ENCODE data around the gene FBXO8. TPM values are rescaled to one million over a fixed set of nuclear protein-coding genes. Genes with fewer than 3 reads are reported as not detected.

The FBXO8 gene
- total RNA-seq, 1 experiment from 2014 or later, result 8.9 TPM

DNA sequence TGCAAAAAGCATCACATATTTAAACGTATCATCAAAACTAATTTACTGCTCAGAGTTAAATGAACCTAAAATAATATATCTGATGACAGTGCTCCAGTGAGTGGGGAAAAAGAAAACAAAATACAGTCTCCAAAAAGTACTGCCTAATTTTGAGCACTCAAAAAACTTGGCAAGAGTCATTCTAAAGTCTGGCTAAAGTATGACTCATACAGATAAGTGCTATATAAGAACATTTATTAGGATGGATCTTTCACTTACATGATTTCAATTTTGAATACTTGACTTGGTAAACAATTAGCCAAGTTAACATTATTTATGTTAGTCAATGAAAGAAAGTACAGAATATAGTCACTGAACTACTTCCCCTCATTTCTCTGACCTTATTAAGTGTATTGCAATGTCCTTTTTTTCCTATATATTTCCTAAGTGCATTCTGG, 27.2 kb downstream of the FBXO8 start:
- no peak for DNase-seq
- H2BK12ac ChIP-seq (ENCODE audit: insufficient read length, low read depth, low read length), result no peak overlapping the region
- H3K18ac ChIP-seq (ENCODE audit: insufficient read length, low read depth, low read length), result no peak overlapping the region
- Mint-ChIP-seq H3K4me3 (no peak overlapping the region), H3K27ac (no peak overlapping the region), H3K9me3 (no peaks in the 10 kb centered on the region), H3K27me3 (ENCODE audit: low read depth) (no peaks in the 10 kb centered on the region), H3K36me3 (ENCODE audit: insufficient read depth in 1 of 3, low read depth in 3 of 3) (no peaks in the 10 kb centered on the region), H3K4me1 (no peaks in the 10 kb centered on the region)
- H3K4ac ChIP-seq (ENCODE audit: low read depth, low read length), result no peak overlapping the region
- TF ChIP-seq CTCF (conservative IDR thresholded peaks at IDR 0.05), result no peak
- no peak overlapping the region for H2BK120ac ChIP-seq (ENCODE audit: low read depth, low read length, poor library complexity, severe bottlenecking)
- H3K79me2 ChIP-seq (ENCODE audit: insufficient read depth, low read length), result no peaks in the 10 kb centered on the region
- H4K20me1 ChIP-seq (ENCODE audit: control insufficient read depth, insufficient read depth, insufficient read length), result peaks cover 3% of the 10 kb centered on the region
- no peaks in the 10 kb centered on the region for H3K27me3 ChIP-seq (ENCODE audit: insufficient read depth, low read length)
- H2BK15ac ChIP-seq (ENCODE audit: low read depth, low read length), result no peak overlapping the region
- no peak overlapping the region for H2BK20ac ChIP-seq (ENCODE audit: low read depth, low read length, poor library complexity, severe bottlenecking)
- no peak overlapping the region for H4K5ac ChIP-seq (ENCODE audit: insufficient read length, low read depth, low read length)
- no peak overlapping the region for H3K56ac ChIP-seq (ENCODE audit: insufficient read length, low read depth, low read length)
- no peak overlapping the region for H2AK5ac ChIP-seq (ENCODE audit: insufficient read length, low read length)
- no peak overlapping the region for H4K8ac ChIP-seq (replicated peaks; ENCODE audit: insufficient read length, low read depth, low read length)
- no peak overlapping the region for H3K9ac ChIP-seq (ENCODE audit: extremely low read depth, insufficient read length, low read length)
- H3T11ph ChIP-seq (ENCODE audit: low read length), result no peak overlapping the region
- no peak overlapping the region for H3K27ac ChIP-seq (ENCODE audit: insufficient read length, low read depth, low read length)
- peaks cover 2% of the 10 kb centered on the region for H3K23me2 ChIP-seq (ENCODE audit: insufficient read length, low read depth, low read length, poor library complexity, severe bottlenecking)
- H3K23ac ChIP-seq (ENCODE audit: insufficient read length, low read depth, low read length), result no peak overlapping the region
- H2AFZ ChIP-seq (ENCODE audit: low read length), result no peak overlapping the region
- no peak overlapping the region for H3K14ac ChIP-seq (ENCODE audit: insufficient read depth, low read length)
- H4K91ac ChIP-seq (ENCODE audit: insufficient read length, low read depth, low read length), result no peak overlapping the region
- H3K4me1 ChIP-seq (ENCODE audit: insufficient read depth, low read length), result no peaks in the 10 kb centered on the region
- H3K79me1 ChIP-seq (ENCODE audit: insufficient read depth, low read depth, low read length, poor library complexity, severe bottlenecking), result no peaks in the 10 kb centered on the region
- H3K9me3 ChIP-seq (ENCODE audit: control insufficient read depth, low read depth, low read length), result no peaks in the 10 kb centered on the region
- WGBS (ENCODE audit: extremely low coverage, insufficient read length, low lambda C conversion rate), result no CpG with 5 or more reads among the region's 1 CpG
- H2BK5ac ChIP-seq (ENCODE audit: insufficient read length, low read length), result no peak overlapping the region
- no peak overlapping the region for H3K4me2 ChIP-seq (ENCODE audit: insufficient read depth, insufficient read length, low read length)
